Heart right ventricle (tissue), 16 donors: Measurements from ENCODE around the gene LGR6. TPM values are rescaled to one million over a fixed set of nuclear protein-coding genes. Genes with fewer than 3 reads are reported as not detected.

ENCODE experiments used
- ATAC-seq, 8 donors: fragments of 200-7000 bp; cut with Tn5 transposase; one replicate each; pipeline ENCODE4 v1.9.1; 2020; ENCODE audit warnings: mild to moderate bottlenecking in 8 of 8, moderate library complexity in 8 of 8, moderate number of reproducible peaks in 1 of 8
- DNase-seq, 2 donors: peaks; one replicate each; pipeline ENCODE4 v3.0.0-alpha.2; 2020
- H3K27ac ChIP-seq, 10 donors: fragments of 200-600 bp; sonication (generic) in 2 of 10; one replicate each; pipeline versions ENCODE4 v1.5.0 to v1.8.0; 2020 to 2022; ENCODE audit warnings: mild to moderate bottlenecking in 3 of 10
- H3K27me3 ChIP-seq, 7 donors: fragments of 200-600 bp; one replicate each; pipeline ENCODE4 v1.8.0; 2021 to 2022; ENCODE audit warnings: mild to moderate bottlenecking in 2 of 7
- H3K36me3 ChIP-seq, 9 donors: fragments of 200-600 bp; sonication (generic) in 1 of 9; one replicate each; pipeline versions ENCODE4 v1.5.0 to v1.8.0; 2020 to 2022; ENCODE audit warnings: mild to moderate bottlenecking in 2 of 9
- H3K4me1 ChIP-seq, 9 donors: fragments of 200-600 bp; sonication (generic) in 1 of 9; one replicate each; pipeline versions ENCODE4 v1.5.0 to v1.8.0; 2020 to 2022; ENCODE audit warnings: mild to moderate bottlenecking in 4 of 9
- H3K4me3 ChIP-seq, 10 donors: fragments of 200-600 bp; sonication (generic) in 2 of 10; one replicate each; pipeline versions ENCODE4 v1.5.0 to v1.8.0; 2020 to 2022; ENCODE audit warnings: mild to moderate bottlenecking in 7 of 10, moderate library complexity in 2 of 10
- H3K9me3 ChIP-seq, 11 donors: fragments of 200-600 bp in 10 of 11; sonication (generic) in 2 of 11; one replicate each; pipeline versions ENCODE4 v1.5.0 to v1.8.0; 2013 to 2022; ENCODE audit warnings: mild to moderate bottlenecking in 2 of 11, control low read depth in 1 of 11, moderate library complexity in 1 of 11
- CTCF ChIP-seq, 9 donors: fragments of 200-600 bp; sonication (generic) in 2 of 9; IDR thresholded peaks; one replicate each; pipeline versions ENCODE4 v1.5.0 to v1.8.0; 2021 to 2022; ENCODE audit warnings: antibody characterized with exemption in 9 of 9, mild to moderate bottlenecking in 5 of 9, moderate library complexity in 1 of 9
- whole genome bisulfite sequencing, 2 donors: extraction: QIAGEN DNeasy Blood & Tissue Kit; methylation state at CpG; one replicate each; pipeline ENCODE4 v1.1.7; 2013; ENCODE audit warnings: inconsistent platforms in 1 of 2; 5-methylcytosine and 5-hydroxymethylcytosine counted together
- intact Hi-C, 10 donors: fragments of 100-400 bp; cut with DNase I; formaldehyde crosslinking; loops; one replicate each; pipeline versions ENCODE4 v1.11.1 to v1.14.2; 2022
- polyA plus RNA-seq, 2 donors: library from polyadenylated mRNA; stranded (reverse); fragments of 200-250 nt; gene quantifications; one replicate each; pipeline ENCODE4 v1.2.3, GENCODE V29; 2013
- total RNA-seq, 10 donors: library from RNA; stranded (reverse); fragmentation: NEBNext Ultra II Directional in 3 of 10; extraction: Animal tissue kit (Norgen Biotek cat#: 25700) in 3 of 10; gene quantifications; one replicate each; pipeline versions ENCODE4 v1.2.1 to v1.2.4, GENCODE V29; 2021 to 2023
- donor health status: Arrhythmogenic right ventricular cardiomyopathy.
- donor health status: ischemic (EF 13 %, LVEDD 7.1; RV severe dilation, severe dysfunction).
- donor health status: healthy with polysubstance abuse.
- donor health status: DM: no; HTN: yes; CAD: no.
- donor health status: DM: no; HTN: no; CAD: no.
- donor health status: ischemic (EF 25% LVEDD 6.9; RV normal size, moderate dysfunction).
- donor health status: ischemic (EF 25% LVEDD 5.7; RV mildly dilated, moderate dysfunction).
- donor health status: healthy.
- donor health status: DM: yes; HTN: yes; CAD: no.
- donor health status: Ischemic cardiomyopathy.
- donor health status: ischemic (EF 35%, LVEDD 5.7; RV mildly dilated, moderate dysfunction).
- donor health status: nonischemic (EF 11% LVEDD 7.7; RV severe dilation, severe dysfunction).
- donor health status: DM: yes; HTN: yes; CAD: no.
- donor health status: PGD.
- donor health status: ischemic (EF 29% LVEDD 5.4; RV normal size, mild dysfunction).
- donor health status: nonischemic (EF 23%, LVEDD 6.1; RV moderate dilation, normal function).

Gene LGR6
- total and polyA plus RNA-seq, 12 donors = 0.19 to 13.5 (median 2.2) TPM

GRCh38 chr1:202170726-202171125 lies 22.9 kb upstream of the LGR6 start:
- TF ChIP-seq CTCF (IDR thresholded peaks at IDR 0.05) = no peak
- no peaks in the 10 kb centered on the region for H3K27me3 ChIP-seq
- H3K4me1 ChIP-seq = peaks cover 0 to 7% (median 0%) of the 10 kb centered on the region in 9 donors
- no peaks in the 10 kb centered on the region for H3K9me3 ChIP-seq
- ATAC-seq = no peak
- 87 to 92% methylated on average over 6 of the region's 6 CpGs for WGBS, 2 donors
- no peak overlapping the region for H3K4me3 ChIP-seq
- no peaks in the 10 kb centered on the region for H3K36me3 ChIP-seq
- DNase-seq = no peak
- intact Hi-C loops = no loop called here
- H3K27ac ChIP-seq = no peak overlapping the region

GRCh38 chr1:202171292-202172014 lies 22.1 kb upstream of the LGR6 start:
- intact Hi-C loops = no loop called here
- DNase-seq (no peak), ATAC-seq (peak in 2 of 8 donors; percentile 5 to 53)
- Histone ChIP-seq H3K4me3 (no peak overlapping the region), H3K4me1 (peaks cover 0 to 7% (median 0%) of the 10 kb centered on the region in 9 donors), H3K27ac (no peak overlapping the region), H3K36me3 (no peaks in the 10 kb centered on the region), H3K27me3 (no peaks in the 10 kb centered on the region), H3K9me3 (no peaks in the 10 kb centered on the region)
- 95% methylated on average over 11 of the region's 11 CpGs for WGBS, 2 donors
- no peak for TF ChIP-seq CTCF (IDR thresholded peaks at IDR 0.05)

- no peaks in the 10 kb centered on the region for H3K27me3 ChIP-seq
- no peak for TF ChIP-seq CTCF (IDR thresholded peaks at IDR 0.05)
- no peak overlapping the region for H3K4me3 ChIP-seq
- H3K9me3 ChIP-seq = no peaks in the 10 kb centered on the region
- ATAC-seq = no peak
- peaks cover 0 to 7% (median 0%) of the 10 kb centered on the region in 9 donors for H3K4me1 ChIP-seq
- no peaks in the 10 kb centered on the region for H3K36me3 ChIP-seq
- intact Hi-C loops = no loop called here
- no peak for DNase-seq
- H3K27ac ChIP-seq = no peak overlapping the region
- WGBS, 2 donors = 88 to 95% methylated on average over 5 of the region's 5 CpGs
Observed at GRCh38 chr1:202172015-202172355, 21.6 kb upstream of the LGR6 start.

GRCh38 chr1:202173993-202174392 lies 19.6 kb upstream of the LGR6 start:
- TF ChIP-seq CTCF (IDR thresholded peaks at IDR 0.05) = no peak
- Histone ChIP-seq H3K4me1 (no peaks in the 10 kb centered on the region), H3K27ac (no peak overlapping the region), H3K4me3 (no peak overlapping the region), H3K9me3 (no peaks in the 10 kb centered on the region), H3K27me3 (no peaks in the 10 kb centered on the region), H3K36me3 (no peaks in the 10 kb centered on the region)
- DNase-seq (no peak), ATAC-seq (no peak)
- intact Hi-C loops = no loop called here
- WGBS, 2 donors = 83 to 94% methylated on average over 7 of the region's 7 CpGs
